ENCODE results near the gene KXD1.

KXD1 gene

GRCh38 chr19:18603958-18604819, 46.5 kb downstream of the KXD1 start:
- no peak for DNase-seq

GRCh38 chr19:18604820-18605159, 47.1 kb downstream of the KXD1 start:
- no peak for DNase-seq

GRCh38 chr19:18605196-18605545, 47.5 kb downstream of the KXD1 start:
- no peak for DNase-seq

GRCh38 chr19:18605546-18606280, 48.0 kb downstream of the KXD1 start:
- no peak for DNase-seq

- DNase-seq = no peak
Observed at GRCh38 chr19:18606281-18607225, 48.9 kb downstream of the KXD1 start, which contains the start of gene CRLF1. CRLF1 (minus strand) TSS chr19:18606799; CDS start chr19:18606656, 143 bp downstream.

GRCh38 chr19:18607226-18608101, 49.8 kb downstream of the KXD1 start:
- DNase-seq = no peak

- DNase-seq = no peak
Observed at GRCh38 chr19:18608102-18608804, 50.6 kb downstream of the KXD1 start.

- no peak for DNase-seq
Observed at GRCh38 chr19:18608805-18609716, 51.4 kb downstream of the KXD1 start.

GRCh38 chr19:18609717-18610051, 52.0 kb downstream of the KXD1 start:
- DNase-seq = no peak

GRCh38 chr19:18610245-18610555, 52.5 kb downstream of the KXD1 start:
- DNase-seq = no peak

- DNase-seq = no peak
Observed at GRCh38 chr19:18610556-18611326, 53.1 kb downstream of the KXD1 start.

GRCh38 chr19:18611327-18612050, 53.8 kb downstream of the KXD1 start:
- DNase-seq = no peak

- no peak for DNase-seq
Observed at GRCh38 chr19:18612051-18612771, 54.5 kb downstream of the KXD1 start.

GRCh38 chr19:18612772-18613588, 55.3 kb downstream of the KXD1 start, which contains the start of gene TMEM59L:
TMEM59L (plus strand) TSS chr19:18612870; CDS start chr19:18612959, 89 bp downstream.
- DNase-seq = no peak

- no peak for DNase-seq
Observed at GRCh38 chr19:18613589-18614234, 56.0 kb downstream of the KXD1 start.

GRCh38 chr19:18616023-18616422, 58.4 kb downstream of the KXD1 start:
- no peak for DNase-seq

- no peak for DNase-seq
Observed at GRCh38 chr19:18617562-18617961, 59.9 kb downstream of the KXD1 start.

Data from NCI-H446 treated with DMSO at 0.1 percent for 48 hours (cell line).